ENCODE measurements around the gene MIB2.
"Not testable (repeated sequence)": the region's sequence is repeated elsewhere in the genome, so short reads cannot be mapped to it uniquely, and the experiment has no call there.

GRCh38 chr1:1648265-1648664, 33.0 kb downstream of the MIB2 start:
- TF ChIP-seq CTCF (IDR thresholded peaks at IDR 0.05; ENCODE audit: poor library complexity); EZH2 (IDR thresholded peaks at IDR 0.05; ENCODE audit: borderline replicate concordance): not testable (repeated sequence)

All from hepatocyte (in vitro differentiated cells).